Colon (tissue), 2 donors: ENCODE results near the gene HTR2A.

Experiments
- FAIRE-seq: peaks from 2 replicates; lab custom pipeline; 2012; peaks lifted over from hg19 to GRCh38; lab: Jason Lieb, UNC
- donor health status: control.
- donor health status: control.

Gene HTR2A

DNA sequence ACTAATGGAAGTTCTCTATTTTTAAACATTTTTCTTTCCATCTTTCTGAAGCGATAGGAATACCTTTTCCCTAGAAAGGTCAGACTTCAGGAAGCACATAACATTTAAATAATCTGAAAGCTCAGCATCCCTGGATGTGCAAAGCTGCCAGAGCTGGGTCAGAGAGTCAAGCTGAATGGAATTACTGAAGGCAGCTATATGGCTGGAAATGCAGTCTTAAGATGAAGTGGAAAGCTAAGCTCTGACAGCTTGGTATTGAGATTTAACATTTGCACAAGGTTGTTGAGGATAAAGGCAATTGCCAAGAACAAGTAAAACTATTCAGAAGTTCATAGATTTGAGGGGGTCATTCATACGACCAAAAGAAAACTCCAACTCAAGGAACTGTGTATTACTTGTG is 28.8 kb downstream of the HTR2A start:
- FAIRE-seq, result no peak

DNA sequence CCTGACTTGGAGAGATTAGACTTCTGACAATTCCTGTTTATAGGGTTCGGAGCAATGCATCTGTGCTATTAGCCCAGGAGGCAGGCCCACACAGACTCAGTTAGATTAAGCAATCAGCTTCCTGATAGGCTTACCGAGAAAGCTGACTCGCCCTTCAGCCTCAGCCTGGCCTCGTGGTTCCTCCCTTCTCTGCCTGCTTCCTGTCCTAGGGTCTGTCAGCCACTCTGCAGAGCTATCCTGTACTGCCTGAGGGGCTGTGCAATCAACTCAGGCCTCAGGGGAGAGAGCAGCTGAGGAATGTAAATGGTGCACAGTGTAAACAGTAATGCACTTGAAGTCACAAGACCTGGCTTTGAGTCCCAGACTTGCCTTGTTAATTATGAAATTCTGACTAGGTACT is 30.7 kb downstream of the HTR2A start:
- FAIRE-seq, result no peak

DNA sequence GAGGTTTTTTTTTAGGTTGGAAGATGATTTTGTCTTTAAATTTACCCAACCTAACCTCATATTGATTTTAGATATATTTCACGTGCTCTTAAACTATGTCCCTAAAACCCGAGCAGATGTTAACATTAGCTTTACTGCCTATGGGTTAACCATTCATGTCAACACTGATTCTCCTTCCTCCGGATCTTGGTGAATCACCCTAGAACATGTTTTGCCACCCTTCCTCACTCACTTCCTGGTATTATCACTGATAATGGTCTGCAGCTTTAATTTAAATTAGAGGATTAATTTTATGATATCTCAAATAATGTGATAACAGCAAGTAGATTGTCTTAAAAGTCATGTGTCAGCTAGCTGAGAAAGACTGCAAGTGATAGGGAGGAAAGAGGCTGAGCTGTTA is 31.9 kb downstream of the HTR2A start:
- FAIRE-seq, result no peak

- FAIRE-seq, result no peak
Observed at GRCh38 chr13:46861959-46862358, 34.9 kb downstream of the HTR2A start.

DNA sequence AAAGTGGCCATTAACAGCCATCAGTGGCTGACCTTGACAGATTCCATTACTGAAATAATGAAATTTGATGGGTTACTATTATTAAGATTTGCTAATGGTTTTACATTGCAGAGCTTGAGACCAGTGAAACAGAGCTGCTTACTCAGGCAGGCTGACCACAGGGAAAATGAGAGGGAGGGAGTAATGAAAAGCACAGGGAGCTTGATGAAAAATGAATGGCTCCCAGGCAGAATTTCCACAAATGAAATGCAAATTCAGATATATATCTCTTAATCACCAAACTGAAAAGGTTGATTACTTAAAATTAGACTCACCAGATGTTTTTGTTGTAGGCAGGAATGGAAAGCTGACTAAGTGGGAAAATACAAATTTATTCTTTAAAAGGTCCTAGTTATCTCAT is 36.1 kb downstream of the HTR2A start:
- no peak for FAIRE-seq

DNA sequence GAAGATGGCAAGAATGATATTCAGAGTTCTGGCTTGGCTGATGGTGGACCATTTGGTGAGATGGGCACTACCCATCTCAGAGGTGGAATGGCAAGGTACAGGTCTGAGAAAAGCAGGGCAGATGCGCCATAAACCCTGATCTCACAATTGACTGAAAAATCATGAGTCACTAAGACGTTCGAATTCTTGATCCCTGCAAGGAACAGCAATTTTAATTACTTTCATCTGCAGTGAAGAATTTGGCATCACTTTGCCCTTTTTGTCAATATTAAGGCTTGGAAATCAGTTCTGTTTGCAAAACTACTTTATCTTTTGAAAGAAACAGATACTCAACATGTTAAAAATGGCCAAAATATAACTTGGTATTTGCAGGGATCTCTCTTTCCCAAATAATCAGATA is 38.1 kb downstream of the HTR2A start:
- no peak for FAIRE-seq

GRCh38 chr13:46858163-46858562 is 38.7 kb downstream of the HTR2A start:
- FAIRE-seq, result no peak

- FAIRE-seq, result no peak
Observed at GRCh38 chr13:46855664-46856063, 41.2 kb downstream of the HTR2A start.

DNA sequence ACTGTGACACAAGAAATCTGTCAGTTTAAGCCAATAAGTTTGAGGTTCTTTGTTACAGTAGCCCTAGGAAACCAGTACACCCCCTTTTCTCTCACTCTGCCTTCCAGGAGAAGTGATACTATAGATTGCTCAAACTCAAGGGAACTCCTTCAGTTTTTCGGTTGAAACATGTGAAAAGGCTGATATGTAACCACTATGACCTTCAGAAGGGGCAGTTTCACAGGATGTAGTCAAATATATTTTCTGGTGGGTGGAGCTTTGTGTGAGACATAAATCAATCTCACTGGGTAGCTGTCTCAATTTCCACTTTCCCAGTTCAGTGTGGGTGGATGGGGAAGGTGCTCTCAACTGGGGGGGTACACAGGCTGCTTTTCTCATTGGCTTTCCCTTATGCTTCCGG is 41.7 kb downstream of the HTR2A start:
- no peak for FAIRE-seq

GRCh38 chr13:46852168-46852567 is 44.7 kb downstream of the HTR2A start:
- no peak for FAIRE-seq

DNA sequence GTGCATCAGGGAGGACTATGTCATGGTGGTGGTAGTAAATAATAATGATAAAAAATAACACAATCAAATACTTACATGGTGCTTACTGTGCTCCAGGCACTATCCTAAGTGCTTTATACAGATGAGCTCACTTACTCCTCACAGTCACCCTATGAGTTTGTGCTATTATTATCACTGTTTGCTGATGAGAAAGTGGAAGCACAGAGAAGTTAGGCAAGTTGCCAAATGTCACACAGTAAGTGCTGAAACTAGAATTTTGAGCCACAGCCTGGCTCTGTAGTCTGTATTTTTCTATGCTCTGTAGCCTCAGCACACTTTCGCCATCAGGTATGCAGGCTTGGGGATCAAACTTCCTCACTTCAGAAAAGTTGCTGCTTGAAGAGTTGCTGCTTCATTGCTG is 46.6 kb downstream of the HTR2A start:
- FAIRE-seq, result no peak

GRCh38 chr13:46846726-46847125 is 50.1 kb downstream of the HTR2A start:
- no peak for FAIRE-seq

DNA sequence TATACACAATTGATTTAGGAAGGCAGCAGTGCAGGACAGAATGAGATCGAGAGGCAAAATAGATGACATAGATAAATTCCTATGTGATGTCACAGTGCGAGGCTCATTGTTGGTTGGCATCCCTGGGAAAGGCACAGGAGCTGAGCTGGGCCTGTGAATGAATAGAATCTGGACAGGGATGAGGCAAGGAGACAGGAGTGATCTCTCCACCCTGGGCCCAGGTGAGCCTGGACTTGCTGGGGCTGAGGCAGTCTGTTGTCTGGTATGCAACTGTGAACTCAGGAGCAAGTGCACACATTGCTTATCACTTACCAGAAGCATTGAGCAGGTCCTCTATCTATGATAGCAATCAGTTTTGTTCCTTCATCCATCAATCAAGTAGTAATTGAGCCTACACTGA is 51.7 kb downstream of the HTR2A start:
- no peak for FAIRE-seq

GRCh38 chr13:46844431-46844830 is 52.4 kb downstream of the HTR2A start:
- FAIRE-seq, result no peak

- no peak for FAIRE-seq
Observed at GRCh38 chr13:46839399-46839798, 57.5 kb downstream of the HTR2A start.

- FAIRE-seq, result no peak
Observed at GRCh38 chr13:46834657-46835056, 62.2 kb downstream of the HTR2A start.

- FAIRE-seq, result peak; percentile 41
Observed at GRCh38 chr13:46831588-46832194, 65.2 kb downstream of the HTR2A start.

DNA sequence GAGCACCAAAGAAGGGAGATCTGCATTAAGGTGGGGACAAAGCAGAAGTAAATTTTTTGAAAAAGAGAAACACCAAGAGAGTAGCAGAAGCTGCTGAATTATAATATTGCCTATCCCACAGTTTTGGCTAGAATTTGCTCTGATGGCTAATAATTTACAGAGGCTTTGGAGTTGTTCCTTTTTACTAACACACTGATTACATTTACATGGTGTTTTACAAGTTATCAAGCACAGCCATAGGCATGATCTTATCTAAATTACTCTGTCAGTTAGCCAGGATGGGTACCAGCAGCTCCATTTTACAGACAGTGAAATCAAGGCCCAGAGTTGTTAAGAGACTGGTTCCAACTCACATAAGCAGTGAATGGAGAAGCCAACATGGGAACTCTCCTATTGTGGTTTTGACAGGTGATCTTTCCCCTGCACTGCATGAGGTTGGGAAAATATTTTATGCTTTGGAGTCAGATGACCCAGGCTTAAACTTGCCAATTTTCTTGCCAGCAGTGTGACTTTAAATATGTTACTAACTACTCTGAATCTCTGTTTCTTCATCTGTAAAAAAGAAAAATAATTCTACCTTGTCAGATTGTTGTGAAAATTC is 66.3 kb downstream of the HTR2A start:
- no peak for FAIRE-seq

GRCh38 chr13:46822551-46822950 is 74.3 kb downstream of the HTR2A start:
- no peak for FAIRE-seq

DNA sequence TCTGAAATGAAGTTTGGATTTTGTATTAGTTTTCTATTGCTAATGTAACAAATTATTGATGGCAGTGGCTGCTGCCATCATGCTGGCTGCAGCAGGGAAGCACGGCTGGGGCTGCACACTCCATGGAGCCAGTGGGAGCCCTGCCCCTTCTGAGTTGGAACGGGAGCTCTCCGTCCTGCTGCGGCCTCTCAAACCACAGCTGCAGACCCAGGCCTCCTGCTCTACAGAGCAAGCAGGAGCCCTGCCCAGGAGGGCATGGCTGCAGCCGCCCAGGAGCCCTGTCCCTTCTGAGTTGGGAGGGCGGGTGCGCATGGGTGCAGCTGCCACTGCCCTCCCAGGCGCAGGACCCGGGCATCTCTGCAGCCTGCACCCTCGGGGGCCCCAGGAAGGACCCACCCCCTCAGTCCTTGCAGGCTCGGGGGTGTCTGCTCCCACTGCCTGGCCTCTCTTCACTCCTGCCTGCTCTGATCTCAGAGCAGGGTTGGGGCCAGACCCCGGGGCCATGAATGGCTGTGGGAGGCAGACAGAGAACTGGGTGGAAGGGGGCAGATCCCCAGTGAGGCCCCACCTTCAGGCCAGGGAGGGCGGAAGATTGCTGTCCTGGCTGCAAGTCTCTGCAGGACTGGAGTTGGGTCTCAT is 78.9 kb downstream of the HTR2A start:
- no peak for FAIRE-seq

- FAIRE-seq, result no peak
Observed at GRCh38 chr13:46817095-46817494, 79.8 kb downstream of the HTR2A start.

DNA sequence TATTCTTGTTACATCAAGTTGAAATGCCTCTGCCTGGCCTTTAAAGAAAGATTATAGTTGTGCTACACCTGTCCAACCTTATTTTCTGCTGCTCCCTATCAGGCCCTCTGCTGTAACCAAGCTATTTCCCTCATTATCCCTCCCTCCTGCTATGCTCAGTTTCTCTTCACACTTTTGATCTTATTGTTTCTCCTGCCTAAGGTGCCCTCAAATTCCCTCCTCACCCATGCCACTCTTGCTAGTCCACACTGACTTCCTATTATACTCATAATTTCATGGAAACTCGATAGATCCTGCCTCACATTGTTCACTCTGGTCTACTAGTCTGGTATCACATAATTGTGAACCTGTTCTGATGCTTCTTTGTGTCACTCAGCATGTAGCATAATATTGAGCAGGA is 80.5 kb downstream of the HTR2A start:
- FAIRE-seq, result no peak

- FAIRE-seq, result no peak
Observed at GRCh38 chr13:46812301-46812797, 84.5 kb downstream of the HTR2A start.

GRCh38 chr13:46810440-46810839 is 86.4 kb downstream of the HTR2A start:
- no peak for FAIRE-seq
